GM23248 (cell line): Measurements from ENCODE around the gene MRPL24.

Experiments used
- EZH2 ChIP-seq: fragments of 200-600 bp; sonication (generic); IDR thresholded peaks from 2 replicates; pipeline ENCODE4 v1.6.1; 2018; ENCODE audit warnings: antibody characterized with exemption, mild to moderate bottlenecking; ENCODE audit not compliant: insufficient read depth, poor library complexity, severe bottlenecking
- EZH2phosphoT487 ChIP-seq: fragments of 200-600 bp; sonication (generic); IDR thresholded peaks from 2 replicates; pipeline ENCODE4 v1.6.1; 2018; ENCODE audit warnings: antibody characterized with exemption, moderate library complexity, mild to moderate bottlenecking, low read depth; ENCODE audit not compliant: insufficient read depth

- TF ChIP-seq EZH2phosphoT487 (no peak), EZH2 (no peak)
Measured at GRCh38 chr1:156744344-156744743, 3.5 kb upstream of the MRPL24 start.
